ENCODE data around the gene AIP. TPM values are rescaled to one million over a fixed set of nuclear protein-coding genes. Genes with fewer than 3 reads are reported as not detected.

The AIP gene
- total and polyA plus RNA-seq, 2 donors from 2014 or later = 61.5 to 135 TPM

- no peak for FAIRE-seq
Measured at GRCh38 chr11:67498544-67498972, 15.7 kb downstream of the AIP start.

GRCh38 chr11:67499808-67500483 lies 17.1 kb downstream of the AIP start:
- Histone ChIP-seq H3K4me3 (ENCODE audit: low read length in 3 of 3) (no peak overlapping the region), H3K36me3 (ENCODE audit: control insufficient read depth in 2 of 3, insufficient read depth in 3 of 3, low read length in 3 of 3) (peaks cover 0 to 11% (median 9%) of the 10 kb centered on the region in 3 donors), H3K9me3 (ENCODE audit: control insufficient read depth in 2 of 3, insufficient read depth in 1 of 3, low read length in 3 of 3) (no peaks in the 10 kb centered on the region), H3K27me3 (ENCODE audit: control insufficient read depth, insufficient read depth, low read length) (no peaks in the 10 kb centered on the region), H3K27ac (ENCODE audit: low read depth in 2 of 2, low read length in 2 of 2) (no peak overlapping the region), H3K4me1 (ENCODE audit: control insufficient read depth in 2 of 3, insufficient read depth in 2 of 3, low read depth in 1 of 3, low read length in 3 of 3) (peaks cover 0 to 5% (median 4%) of the 10 kb centered on the region in 3 donors), H3K9ac (ENCODE audit: low read length in 3 of 3) (no peak overlapping the region)
- DNase-seq = peak in 1 of 5 donors; percentile 74
- FAIRE-seq = no peak
- intact Hi-C loops (cut with DNase I) = no loop called here
- TF ChIP-seq CTCF (IDR thresholded peaks at IDR 0.05; ENCODE audit: borderline replicate concordance, extremely low read depth, insufficient read depth) = no peak

More at GRCh38 chr11:67498544-67498972, 15.7 kb downstream of the AIP start:
- H3K4me3 ChIP-seq (ENCODE audit: low read length in 3 of 3) = no peak overlapping the region
- H3K27me3 ChIP-seq (ENCODE audit: control insufficient read depth, insufficient read depth, low read length) = no peaks in the 10 kb centered on the region
- no peak for TF ChIP-seq CTCF (IDR thresholded peaks at IDR 0.05; ENCODE audit: borderline replicate concordance, extremely low read depth, insufficient read depth)
- no peak overlapping the region for H3K27ac ChIP-seq (ENCODE audit: low read depth in 2 of 2, low read length in 2 of 2)
- no peak overlapping the region for H3K9ac ChIP-seq (ENCODE audit: low read length in 3 of 3)
- peaks cover 0 to 2% (median 1%) of the 10 kb centered on the region in 3 donors for H3K4me1 ChIP-seq (ENCODE audit: control insufficient read depth in 2 of 3, insufficient read depth in 2 of 3, low read depth in 1 of 3, low read length in 3 of 3)
- no peaks in the 10 kb centered on the region for H3K9me3 ChIP-seq (ENCODE audit: control insufficient read depth in 2 of 3, insufficient read depth in 1 of 3, low read length in 3 of 3)
- intact Hi-C loops (cut with DNase I) = no loop called here
- peaks cover 0 to 11% (median 9%) of the 10 kb centered on the region in 3 donors for H3K36me3 ChIP-seq (ENCODE audit: control insufficient read depth in 2 of 3, insufficient read depth in 3 of 3, low read length in 3 of 3)
- peak in 1 of 5 donors; percentile 78 for DNase-seq

- Histone ChIP-seq H3K36me3 (ENCODE audit: control insufficient read depth in 2 of 3, insufficient read depth in 3 of 3, low read length in 3 of 3) (peaks cover 0 to 11% (median 9%) of the 10 kb centered on the region in 3 donors), H3K4me3 (ENCODE audit: low read length in 3 of 3) (no peak overlapping the region), H3K9me3 (ENCODE audit: control insufficient read depth in 2 of 3, insufficient read depth in 1 of 3, low read length in 3 of 3) (no peaks in the 10 kb centered on the region), H3K9ac (ENCODE audit: low read length in 3 of 3) (no peak overlapping the region), H3K27me3 (ENCODE audit: control insufficient read depth, insufficient read depth, low read length) (no peaks in the 10 kb centered on the region), H3K27ac (ENCODE audit: low read depth in 2 of 2, low read length in 2 of 2) (no peak overlapping the region), H3K4me1 (ENCODE audit: control insufficient read depth in 2 of 3, insufficient read depth in 2 of 3, low read depth in 1 of 3, low read length in 3 of 3) (peaks cover 0 to 7% (median 6%) of the 10 kb centered on the region in 3 donors)
- DNase-seq (peak in 1 of 5 donors; percentile 49), FAIRE-seq (no peak)
- intact Hi-C loops (cut with DNase I) = no loop called here
- no peak for TF ChIP-seq CTCF (IDR thresholded peaks at IDR 0.05; ENCODE audit: borderline replicate concordance, extremely low read depth, insufficient read depth)
Measured at GRCh38 chr11:67500484-67500821, 17.6 kb downstream of the AIP start.

Measured in kidney (tissue), 14 donors.